Type B pancreatic cell (in vitro differentiated cells): ENCODE results near the gene AGFG2. TPM values are rescaled to one million over a fixed set of nuclear protein-coding genes. Genes with fewer than 3 reads are reported as not detected.
A peak's percentile ranks its signal among the peaks of the same experiment; 100 is the strongest.
"Not testable (repeated sequence)": the region's sequence is repeated elsewhere in the genome, so short reads cannot be mapped to it uniquely, and the experiment has no call there.

Experiments
- DNase-seq: peaks from one replicate; pipeline ENCODE4 v3.0.0; 2021; ENCODE audit warnings: mixed read lengths; ENCODE audit not compliant: unreplicated experiment; ENCODE audit errors: extremely low spot score
- H3K27ac Mint-ChIP-seq: 2 replicates; pipeline ENCODE4 v1.8.0; 2021; ENCODE audit warnings: mild to moderate bottlenecking, mixed read lengths
- H3K27me3 Mint-ChIP-seq: 2 replicates; pipeline ENCODE4 v1.8.0; 2021; ENCODE audit warnings: mixed read lengths
- H3K36me3 Mint-ChIP-seq: 2 replicates; pipeline ENCODE4 v1.8.0; 2021; ENCODE audit warnings: mixed read lengths
- H3K4me1 Mint-ChIP-seq: one replicate; pipeline ENCODE4 v1.8.0; 2021; ENCODE audit warnings: mixed read lengths; ENCODE audit not compliant: unreplicated experiment
- H3K4me3 Mint-ChIP-seq: 2 replicates; pipeline ENCODE4 v1.8.0; 2021; ENCODE audit warnings: mild to moderate bottlenecking, mixed read lengths
- H3K9me3 Mint-ChIP-seq: 2 replicates; pipeline ENCODE4 v1.8.0; 2021; ENCODE audit warnings: mixed read lengths
- CTCF ChIP-seq: fragments of 200-600 bp; sonication (generic); conservative IDR thresholded peaks from 2 replicates; pipeline ENCODE4 v1.5.0; 2021; ENCODE audit warnings: antibody characterized with exemption, mild to moderate bottlenecking
- total RNA-seq: library from RNA; stranded (reverse); gene quantifications from 2 replicates; pipeline ENCODE4 v1.2.1, GENCODE V29; 2021; ENCODE audit warnings: low replicate concordance

The AGFG2 gene
- total RNA-seq, 1 donor from 2014 or later = 16.3 TPM

- Mint-ChIP-seq H3K27me3 (no peaks in the 10 kb centered on the region), H3K27ac (peak overlapping the region; percentile 51), H3K9me3 (no peaks in the 10 kb centered on the region), H3K36me3 (no peaks in the 10 kb centered on the region), H3K4me3 (peak overlapping the region; percentile 63), H3K4me1 (peaks cover 11% of the 10 kb centered on the region)
- DNase-seq = no peak
- no peak for TF ChIP-seq CTCF
Measured at GRCh38 chr7:100492738-100493475, 46.1 kb upstream of the AGFG2 start.

GRCh38 chr7:100493476-100494264, 45.3 kb upstream of the AGFG2 start:
- peak; percentile 20 for TF ChIP-seq CTCF
- peak overlapping the region; percentile 51 for H3K27ac Mint-ChIP-seq
- H3K4me1 Mint-ChIP-seq = peaks cover 11% of the 10 kb centered on the region
- no peak for DNase-seq
- H3K9me3 Mint-ChIP-seq = no peaks in the 10 kb centered on the region
- H3K4me3 Mint-ChIP-seq = peak overlapping the region; percentile 63
- H3K27me3 Mint-ChIP-seq = no peaks in the 10 kb centered on the region
- H3K36me3 Mint-ChIP-seq = no peaks in the 10 kb centered on the region

- no peak overlapping the region for H3K27ac Mint-ChIP-seq
Measured at GRCh38 chr7:100496509-100496908, 42.5 kb upstream of the AGFG2 start.

GRCh38 chr7:100500743-100501142, 38.3 kb upstream of the AGFG2 start:
- not testable (repeated sequence) for DNase-seq, H3K27me3 Mint-ChIP-seq, H3K9me3 Mint-ChIP-seq

More at GRCh38 chr7:100496509-100496908, 42.5 kb upstream of the AGFG2 start:
- H3K36me3 Mint-ChIP-seq = no peaks in the 10 kb centered on the region
- TF ChIP-seq CTCF = no peak
- no peaks in the 10 kb centered on the region for H3K9me3 Mint-ChIP-seq
- H3K27me3 Mint-ChIP-seq = no peaks in the 10 kb centered on the region
- peaks cover 3% of the 10 kb centered on the region for H3K4me1 Mint-ChIP-seq
- DNase-seq = no peak
- no peak overlapping the region for H3K4me3 Mint-ChIP-seq

GRCh38 chr7:100504031-100504430, 35.0 kb upstream of the AGFG2 start:
- not testable (repeated sequence) for H3K27me3 Mint-ChIP-seq, H3K36me3 Mint-ChIP-seq, DNase-seq, H3K4me1 Mint-ChIP-seq, H3K9me3 Mint-ChIP-seq, H3K4me3 Mint-ChIP-seq
- H3K27ac Mint-ChIP-seq = peak overlapping the region; percentile 36

More at GRCh38 chr7:100500743-100501142, 38.3 kb upstream of the AGFG2 start:
- H3K4me1 Mint-ChIP-seq, H3K4me3 Mint-ChIP-seq, H3K36me3 Mint-ChIP-seq, H3K27ac Mint-ChIP-seq: not testable (repeated sequence)

GRCh38 chr7:100504887-100505611, 34.0 kb upstream of the AGFG2 start:
- no peaks in the 10 kb centered on the region for H3K27me3 Mint-ChIP-seq
- no peak overlapping the region for H3K4me3 Mint-ChIP-seq
- no peaks in the 10 kb centered on the region for H3K9me3 Mint-ChIP-seq
- no peak overlapping the region for H3K27ac Mint-ChIP-seq
- no peak for DNase-seq
- no peak for TF ChIP-seq CTCF
- H3K36me3 Mint-ChIP-seq = no peaks in the 10 kb centered on the region
- peaks cover 5% of the 10 kb centered on the region for H3K4me1 Mint-ChIP-seq
